Ascending aorta (tissue), 2 donors: ENCODE data around the gene LTBP2. TPM values are rescaled to one million over a fixed set of nuclear protein-coding genes. Genes with fewer than 3 reads are reported as not detected.

Experiments
- DNase-seq, 2 donors: peaks; one replicate each; pipeline ENCODE4 v3.0.0-alpha.2; 2019; ENCODE audit warnings: low spot score in 2 of 2
- H3K27ac ChIP-seq, 2 donors: fragments of 200-600 bp; sonication (generic); one replicate each; pipeline ENCODE4 v1.5.1; 2016 to 2017; ENCODE audit warnings: mild to moderate bottlenecking in 1 of 2
- H3K27me3 ChIP-seq: fragments of 200-600 bp; sonication (generic); one replicate; pipeline ENCODE4 v1.5.1; 2017
- H3K36me3 ChIP-seq, 2 donors: fragments of 200-600 bp; sonication (generic); one replicate each; pipeline ENCODE4 v1.5.1; 2016
- H3K4me1 ChIP-seq, 2 donors: fragments of 200-600 bp; sonication (generic); one replicate each; pipeline ENCODE4 v1.5.1; 2016 to 2017; ENCODE audit warnings: mild to moderate bottlenecking in 1 of 2
- H3K4me3 ChIP-seq, 2 donors: fragments of 200-600 bp; sonication (generic); one replicate each; pipeline ENCODE4 v1.5.1; 2016 to 2017; ENCODE audit warnings: mild to moderate bottlenecking in 1 of 2
- H3K9me3 ChIP-seq, 2 donors: fragments of 200-600 bp; sonication (generic); one replicate each; pipeline ENCODE4 v1.5.1; 2016
- intact Hi-C: fragments of 100-400 bp; cut with DNase I; formaldehyde crosslinking; loops from one replicate; pipeline ENCODE4 v1.15.1; 2023
- total RNA-seq: library from RNA; depleted of rRNA; stranded (reverse); fragments of >200 nt; gene quantifications from one replicate; pipeline ENCODE4 v1.1.0, GENCODE V29; 2016
- TF ChIP-seq, protein P1 (sequence below), 3 experiments: fragments of 200-600 bp in 2 of 3; fragments of 450-650 bp in 1 of 3; sonication (generic) in 2 of 3; IDR thresholded peaks; one replicate each; pipeline ENCODE4 v1.5.1; 2016 to 2019; ENCODE audit warnings: antibody characterized with exemption in 3 of 3, mild to moderate bottlenecking in 1 of 3, moderate library complexity in 1 of 3

Gene LTBP2
- total RNA-seq, 1 donor from 2014 or later: 383 TPM

DNA sequence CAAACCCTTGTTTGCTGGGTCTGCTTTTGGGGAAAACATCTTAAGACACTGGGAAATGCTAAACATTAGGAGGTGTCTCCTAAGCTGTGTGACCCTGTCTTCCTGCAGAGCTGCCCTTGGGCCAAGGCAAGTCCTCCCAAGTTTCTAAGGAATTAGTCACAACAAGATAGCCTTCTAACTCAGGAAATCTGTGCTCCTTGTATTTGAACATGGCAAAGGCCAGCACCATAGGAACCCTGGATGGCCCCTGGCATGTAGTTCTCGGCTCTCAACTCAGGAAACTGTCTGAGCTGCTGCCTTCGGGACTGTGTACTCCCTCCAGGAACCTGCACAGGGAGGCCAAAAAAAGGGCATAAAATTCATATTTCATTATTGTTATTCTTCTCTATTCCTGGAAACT, 37.6 kb upstream of the LTBP2 start:
- Histone ChIP-seq H3K36me3 (no peaks in the 10 kb centered on the region), H3K27ac (peak overlapping the region; percentile 84 to 90), H3K4me3 (no peak overlapping the region), H3K4me1 (peaks cover 39 to 52% of the 10 kb centered on the region in 2 donors), H3K9me3 (no peaks in the 10 kb centered on the region), H3K27me3 (no peaks in the 10 kb centered on the region)
- intact Hi-C loops: no loop called here
- no peak for DNase-seq
- TF ChIP-seq, protein P1, sequence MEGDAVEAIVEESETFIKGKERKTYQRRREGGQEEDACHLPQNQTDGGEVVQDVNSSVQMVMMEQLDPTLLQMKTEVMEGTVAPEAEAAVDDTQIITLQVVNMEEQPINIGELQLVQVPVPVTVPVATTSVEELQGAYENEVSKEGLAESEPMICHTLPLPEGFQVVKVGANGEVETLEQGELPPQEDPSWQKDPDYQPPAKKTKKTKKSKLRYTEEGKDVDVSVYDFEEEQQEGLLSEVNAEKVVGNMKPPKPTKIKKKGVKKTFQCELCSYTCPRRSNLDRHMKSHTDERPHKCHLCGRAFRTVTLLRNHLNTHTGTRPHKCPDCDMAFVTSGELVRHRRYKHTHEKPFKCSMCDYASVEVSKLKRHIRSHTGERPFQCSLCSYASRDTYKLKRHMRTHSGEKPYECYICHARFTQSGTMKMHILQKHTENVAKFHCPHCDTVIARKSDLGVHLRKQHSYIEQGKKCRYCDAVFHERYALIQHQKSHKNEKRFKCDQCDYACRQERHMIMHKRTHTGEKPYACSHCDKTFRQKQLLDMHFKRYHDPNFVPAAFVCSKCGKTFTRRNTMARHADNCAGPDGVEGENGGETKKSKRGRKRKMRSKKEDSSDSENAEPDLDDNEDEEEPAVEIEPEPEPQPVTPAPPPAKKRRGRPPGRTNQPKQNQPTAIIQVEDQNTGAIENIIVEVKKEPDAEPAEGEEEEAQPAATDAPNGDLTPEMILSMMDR (IDR thresholded peaks at IDR 0.05): no peak

- H3K9me3 ChIP-seq: no peaks in the 10 kb centered on the region
- H3K27ac ChIP-seq: peak overlapping the region; percentile 84 to 90
- H3K36me3 ChIP-seq: no peaks in the 10 kb centered on the region
- no peaks in the 10 kb centered on the region for H3K27me3 ChIP-seq
- intact Hi-C loops: no loop called here
- no peak overlapping the region for H3K4me3 ChIP-seq
- no peak for DNase-seq
- peaks cover 37 to 50% of the 10 kb centered on the region in 2 donors for H3K4me1 ChIP-seq
- TF ChIP-seq, protein P1 (IDR thresholded peaks at IDR 0.05): no peak
Measured at GRCh38 chr14:74649167-74649566, 37.1 kb upstream of the LTBP2 start.

DNA sequence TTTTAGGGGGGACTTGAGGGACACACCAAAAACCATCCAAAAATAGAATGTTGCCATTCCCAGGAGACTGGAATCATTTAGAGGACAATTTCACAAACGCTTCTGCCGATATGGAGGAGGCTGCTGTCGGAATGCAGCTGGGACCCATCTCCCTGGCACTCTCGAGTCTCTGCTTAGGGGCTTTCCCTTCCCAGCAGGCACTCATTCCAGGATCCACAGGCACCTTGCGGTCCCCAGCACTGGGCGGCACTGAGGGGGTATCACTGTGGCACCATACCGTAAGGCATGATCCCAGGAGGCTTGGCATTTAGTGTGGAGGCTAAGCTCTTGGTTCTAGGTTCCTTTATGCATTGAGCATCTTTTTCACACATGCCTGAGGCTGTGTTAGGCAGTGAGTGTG, 36.6 kb upstream of the LTBP2 start:
- peaks cover 36 to 51% of the 10 kb centered on the region in 2 donors for H3K4me1 ChIP-seq
- H3K9me3 ChIP-seq: no peaks in the 10 kb centered on the region
- DNase-seq: no peak
- H3K27ac ChIP-seq: peak overlapping the region; percentile 84 to 90
- H3K36me3 ChIP-seq: no peaks in the 10 kb centered on the region
- no peaks in the 10 kb centered on the region for H3K27me3 ChIP-seq
- intact Hi-C loops: no loop called here
- TF ChIP-seq, protein P1 (IDR thresholded peaks at IDR 0.05): no peak
- H3K4me3 ChIP-seq: no peak overlapping the region

GRCh38 chr14:74647678-74648461, 35.8 kb upstream of the LTBP2 start:
- TF ChIP-seq, protein P1 (IDR thresholded peaks at IDR 0.05): no peak
- Histone ChIP-seq H3K27ac (peak overlapping the region; percentile 84 to 90), H3K4me3 (no peak overlapping the region), H3K9me3 (no peaks in the 10 kb centered on the region), H3K27me3 (no peaks in the 10 kb centered on the region), H3K4me1 (peaks cover 31 to 47% of the 10 kb centered on the region in 2 donors), H3K36me3 (no peaks in the 10 kb centered on the region)
- intact Hi-C loops: no loop called here
- no peak for DNase-seq

- Histone ChIP-seq H3K9me3 (no peaks in the 10 kb centered on the region), H3K36me3 (no peaks in the 10 kb centered on the region), H3K27ac (peak overlapping the region; percentile 84 to 90), H3K27me3 (no peaks in the 10 kb centered on the region), H3K4me3 (no peak overlapping the region), H3K4me1 (peaks cover 29 to 51% of the 10 kb centered on the region in 2 donors)
- intact Hi-C loops: no loop called here
- TF ChIP-seq, protein P1 (IDR thresholded peaks at IDR 0.05): no peak
- no peak for DNase-seq
Measured at GRCh38 chr14:74647061-74647677, 35.1 kb upstream of the LTBP2 start.
